Measurements from ENCODE around the gene BMP2.

Gene BMP2

DNA sequence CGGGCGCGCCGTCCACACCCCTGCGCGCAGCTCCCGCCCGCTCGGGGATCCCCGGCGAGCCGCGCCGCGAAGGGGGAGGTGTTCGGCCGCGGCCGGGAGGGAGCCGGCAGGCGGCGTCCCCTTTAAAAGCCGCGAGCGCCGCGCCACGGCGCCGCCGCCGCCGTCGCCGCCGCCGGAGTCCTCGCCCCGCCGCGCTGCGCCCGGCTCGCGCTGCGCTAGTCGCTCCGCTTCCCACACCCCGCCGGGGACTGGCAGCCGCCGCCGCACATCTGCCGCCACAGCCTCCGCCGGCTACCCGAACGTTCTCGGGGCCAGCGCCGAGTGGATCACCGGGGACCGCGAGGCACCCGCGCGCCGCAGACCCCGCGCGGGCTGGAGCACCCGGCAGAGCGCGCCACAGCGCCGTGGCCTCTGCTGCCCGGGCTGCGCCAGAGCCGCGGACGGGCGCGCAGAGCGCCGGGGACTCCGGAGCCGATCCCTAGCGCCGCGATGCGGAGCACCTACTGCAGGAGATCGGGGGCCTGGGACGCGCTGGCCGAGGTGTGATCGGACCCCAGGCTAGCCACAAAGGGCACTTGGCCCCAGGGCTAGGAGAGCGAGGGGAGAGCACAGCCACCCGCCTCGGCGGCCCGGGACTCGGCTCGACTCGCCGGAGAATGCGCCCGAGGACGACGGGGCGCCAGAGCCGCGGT, at the start of gene BMP2:
TSS of gene BMP2 (plus strand) at position 151 of the 692 bp plus-strand sequence. CDS start 2,441 bp downstream, outside the sequence.
- DNase-seq: no peak

DNA sequence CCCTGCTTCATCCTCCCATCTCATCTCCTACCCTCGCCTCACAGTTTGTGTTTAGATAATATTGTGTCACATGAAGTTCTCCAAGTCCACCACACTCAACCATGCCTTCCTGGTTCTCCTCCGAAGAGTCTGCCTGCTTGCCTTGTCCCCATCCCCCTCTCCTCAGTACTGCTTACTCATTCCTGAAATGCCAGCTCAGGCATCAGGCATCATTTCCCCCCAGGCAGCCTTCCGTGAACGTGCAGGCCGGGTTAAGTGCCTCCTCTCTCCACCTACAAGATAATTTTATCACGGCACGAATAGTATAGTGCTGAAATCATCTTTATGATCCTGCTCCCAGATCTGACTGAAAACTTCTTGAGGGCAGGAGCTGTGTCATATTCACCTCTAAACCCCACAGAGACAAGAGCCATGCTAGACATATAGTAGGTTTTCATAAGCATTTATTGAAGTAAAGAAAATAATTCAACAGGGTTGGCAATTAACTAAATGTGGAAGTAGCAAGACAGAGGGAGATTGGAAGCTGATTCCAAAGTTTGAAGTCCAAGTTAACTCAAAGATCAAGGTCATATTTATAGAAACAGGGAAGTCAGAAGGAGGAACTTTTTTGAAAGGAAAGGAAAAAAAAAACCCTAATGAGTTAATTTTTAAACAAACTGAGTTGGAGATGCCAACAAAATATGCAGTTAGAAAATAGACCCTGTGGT, 48.7 kb upstream of the BMP2 start:
- DNase-seq: no peak

- no peak for DNase-seq
Measured at GRCh38 chr20:6719369-6719721, 48.1 kb upstream of the BMP2 start.

DNA sequence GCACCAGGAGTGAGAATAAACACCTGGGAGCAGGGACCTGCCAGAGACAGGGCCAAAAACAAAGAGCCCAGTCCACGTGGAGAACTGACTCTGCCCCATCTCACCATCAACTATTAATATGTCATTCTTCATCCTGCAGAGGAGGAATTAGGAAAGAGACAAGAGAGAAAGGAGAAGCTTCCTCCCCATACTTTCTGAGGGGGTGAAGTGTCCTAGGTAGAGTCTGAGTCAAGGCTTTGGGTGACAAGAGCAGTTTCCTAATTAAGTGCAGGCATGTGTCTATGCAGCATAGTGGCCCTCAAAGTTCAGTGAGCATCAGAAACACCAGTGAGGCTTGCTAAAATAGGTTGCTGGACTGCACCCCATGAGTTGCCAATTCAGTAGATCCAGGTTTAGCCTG, 40.7 kb upstream of the BMP2 start:
- DNase-seq: no peak

GRCh38 chr20:6730672-6731328, 36.7 kb upstream of the BMP2 start:
- DNase-seq: no peak

DNA sequence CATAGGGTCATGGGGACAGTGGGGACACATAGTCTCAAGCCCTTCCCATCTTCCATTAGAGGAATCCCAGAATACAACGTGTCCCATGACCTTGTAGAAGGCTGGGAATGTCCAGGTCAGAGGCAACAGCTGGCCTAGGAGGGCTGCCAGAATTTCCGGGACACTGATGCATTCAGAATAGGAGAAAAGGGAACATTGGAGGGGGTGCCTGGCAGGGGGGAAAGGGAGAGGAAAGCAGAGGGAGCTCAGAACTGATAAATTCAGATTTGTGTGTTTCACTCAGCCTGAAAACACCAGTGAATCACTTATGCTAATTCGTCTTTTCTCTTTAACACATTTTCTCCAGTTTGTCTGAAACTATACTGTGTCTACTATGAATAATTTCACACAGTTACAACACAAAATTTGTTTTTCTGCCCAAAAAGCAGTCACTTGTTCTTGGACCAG, 35.5 kb upstream of the BMP2 start:
- no peak for DNase-seq

GRCh38 chr20:6732851-6733250, 34.6 kb upstream of the BMP2 start:
- DNase-seq: no peak

DNA sequence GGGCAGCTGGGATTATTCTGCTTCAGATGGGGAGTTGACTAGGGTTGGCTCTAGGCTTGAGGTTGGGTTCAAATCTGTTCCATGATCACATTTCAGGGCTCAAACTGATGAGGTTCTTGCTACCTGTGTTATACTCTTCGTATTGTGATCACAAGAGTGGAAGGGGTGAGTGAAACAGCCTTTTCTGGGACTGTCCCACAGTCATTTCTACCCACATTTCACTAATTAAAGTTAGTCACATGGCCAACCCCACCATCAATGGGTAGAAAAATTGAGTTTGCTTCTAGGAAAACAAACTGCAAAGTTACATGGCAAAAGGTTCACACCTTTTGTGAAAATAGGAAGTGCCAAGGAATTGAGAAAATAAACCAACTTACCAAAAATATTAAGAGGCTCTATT, 33.5 kb upstream of the BMP2 start:
- DNase-seq: no peak

DNA sequence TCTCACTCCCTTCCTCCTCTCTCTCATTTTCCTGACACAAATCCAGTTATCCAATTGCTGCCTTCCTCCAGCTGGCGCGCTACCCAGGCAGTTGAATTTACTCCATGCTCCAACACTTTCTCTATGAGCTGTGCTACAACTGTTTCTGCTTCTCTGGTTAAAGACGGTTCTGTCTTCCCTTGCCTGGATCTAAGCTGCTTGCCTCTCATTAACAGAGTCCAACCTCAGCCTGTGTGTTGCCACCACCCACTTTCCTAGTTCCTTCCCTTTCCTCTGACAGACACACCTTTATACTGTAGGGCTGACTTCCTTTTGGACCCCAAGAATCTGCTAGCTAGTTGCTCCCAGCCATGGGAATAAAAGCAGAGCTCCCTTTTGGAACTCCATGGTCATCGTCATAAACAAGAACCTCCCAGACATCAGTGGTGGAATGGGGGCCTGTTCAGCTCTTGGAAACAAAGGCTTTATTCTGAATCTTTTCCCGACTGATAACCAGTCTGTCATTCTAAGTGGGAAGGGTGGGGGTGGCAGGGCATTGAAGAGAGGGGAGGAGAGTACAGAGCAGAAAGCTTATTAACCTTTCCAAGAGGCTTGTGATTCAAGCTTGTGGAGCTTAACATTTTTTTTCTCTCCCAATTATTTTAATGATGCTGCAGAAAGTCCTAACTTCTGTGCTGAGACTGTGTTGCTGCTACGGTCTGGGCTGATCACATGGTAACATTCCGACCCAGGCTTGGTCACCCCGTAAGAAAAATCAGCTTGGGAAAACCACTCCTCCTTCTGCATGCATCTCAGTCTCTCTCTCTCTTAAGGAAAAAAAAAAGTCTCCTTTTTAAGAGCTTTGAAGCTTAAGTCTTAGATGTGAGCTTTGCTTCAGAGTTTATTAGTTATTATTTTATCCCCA, 31.3 kb upstream of the BMP2 start:
- DNase-seq: no peak

DNA sequence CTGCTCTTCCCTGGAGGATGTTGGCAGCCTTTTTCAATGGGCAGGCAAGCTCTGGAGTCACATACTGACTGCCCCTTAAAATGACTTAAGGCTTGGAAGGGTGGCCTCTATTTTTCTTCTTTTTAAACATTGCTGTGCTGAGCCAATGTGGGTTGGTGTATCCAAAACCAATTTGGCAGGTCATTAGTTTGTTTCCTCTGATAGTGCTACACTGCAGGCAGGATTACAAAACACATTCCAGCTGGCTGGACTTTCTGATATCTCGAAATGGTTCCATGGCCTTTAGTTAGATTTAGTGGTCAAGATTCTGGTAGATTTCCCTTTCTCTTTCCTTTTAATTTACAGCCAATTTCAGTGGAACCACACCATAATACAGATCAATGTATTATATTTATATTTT, 28.1 kb upstream of the BMP2 start:
- no peak for DNase-seq

GRCh38 chr20:6740096-6740495, 27.4 kb upstream of the BMP2 start:
- no peak for DNase-seq

DNA sequence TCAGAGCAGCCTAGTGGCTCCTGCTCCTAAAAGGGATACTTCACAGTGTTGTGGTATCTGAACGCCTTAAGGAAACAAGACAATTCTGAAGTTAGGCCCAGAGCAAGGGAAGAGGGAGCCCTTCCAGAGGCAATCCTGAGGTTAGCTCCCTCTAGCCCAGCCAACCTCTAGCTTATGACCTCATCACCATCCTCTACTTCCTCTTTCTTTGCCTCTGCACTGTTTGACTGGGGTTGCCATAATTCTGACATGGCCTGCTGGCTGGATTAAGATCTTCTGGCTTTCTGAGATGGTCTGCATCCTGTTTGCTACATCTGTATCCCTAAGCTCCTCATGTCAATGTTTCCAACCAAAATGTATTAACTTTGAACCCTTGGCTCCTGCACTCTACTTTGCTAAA, 23.3 kb upstream of the BMP2 start:
- DNase-seq: no peak

- DNase-seq: no peak
Measured at GRCh38 chr20:6744805-6745204, 22.7 kb upstream of the BMP2 start.

GRCh38 chr20:6746901-6747609, 20.4 kb upstream of the BMP2 start:
- DNase-seq: no peak

DNA sequence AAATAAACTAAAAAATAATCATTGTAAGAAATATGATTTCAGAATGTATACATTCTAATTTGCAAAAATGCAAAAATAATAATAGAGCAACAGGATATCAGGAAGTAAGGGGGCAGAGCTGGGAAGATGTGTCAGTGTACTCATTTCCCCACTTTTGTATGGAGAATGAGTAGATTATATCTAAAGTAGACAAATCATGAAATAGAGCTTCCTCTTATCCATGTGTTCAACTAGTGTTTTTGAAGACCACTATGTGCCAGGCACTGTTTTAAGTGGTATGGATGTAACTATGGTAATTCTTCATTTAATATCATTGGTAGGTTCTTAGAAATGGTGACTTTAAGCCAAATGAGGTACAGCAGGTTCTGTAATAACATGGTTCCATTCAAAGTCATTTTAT, 17.0 kb upstream of the BMP2 start:
- no peak for DNase-seq

- no peak for DNase-seq
Measured at GRCh38 chr20:6756693-6757595, 10.5 kb upstream of the BMP2 start.

- DNase-seq: no peak
Measured at GRCh38 chr20:6764619-6765018, 2.9 kb upstream of the BMP2 start.

- DNase-seq: no peak
Measured at GRCh38 chr20:6765469-6766058, 1.9 kb upstream of the BMP2 start.

DNA sequence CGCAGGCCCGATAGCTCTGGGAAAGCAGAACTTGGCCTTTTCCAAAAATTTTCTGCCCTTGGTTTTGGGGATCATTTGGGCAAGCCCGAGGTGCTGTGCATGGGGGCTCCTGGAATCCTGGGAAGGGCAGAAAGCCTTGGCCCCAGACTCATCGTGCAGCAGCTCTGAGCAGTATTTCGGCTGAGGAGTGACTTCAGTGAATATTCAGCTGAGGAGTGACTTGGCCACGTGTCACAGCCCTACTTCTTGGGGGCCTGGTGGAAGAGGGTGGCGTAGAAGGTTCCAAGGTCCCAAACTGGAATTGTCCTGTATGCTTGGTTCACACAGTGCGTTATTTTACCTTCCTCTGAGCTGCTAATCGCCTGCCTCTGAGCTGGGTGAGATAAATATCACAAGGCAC, 1.1 kb upstream of the BMP2 start:
- no peak for DNase-seq

DNA sequence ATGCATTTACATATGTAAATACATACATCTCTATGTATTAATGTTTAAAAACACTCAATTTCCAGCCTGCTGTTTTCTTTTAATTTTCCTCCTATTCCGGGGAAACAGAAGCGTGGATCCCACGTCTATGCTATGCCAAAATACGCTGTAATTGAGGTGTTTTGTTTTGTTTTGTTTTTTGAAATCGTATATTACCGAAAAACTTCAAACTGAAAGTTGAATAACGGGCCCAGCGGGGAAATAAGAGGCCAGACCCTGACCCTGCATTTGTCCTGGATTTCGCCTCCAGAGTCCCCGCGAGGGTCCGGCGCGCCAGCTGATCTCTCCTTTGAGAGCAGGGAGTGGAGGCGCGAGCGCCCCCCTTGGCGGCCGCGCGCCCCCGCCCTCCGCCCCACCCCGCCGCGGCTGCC, 355 bp upstream of the BMP2 start:
- DNase-seq: no peak
